DOHH2 (cell line): ENCODE results near the gene GRIA1.

Experiments used
- H3F3A ChIP-seq: fragments of 200-600 bp; sonication (generic), shearing (Covaris generic); 2 replicates; pipeline ENCODE4 v1.6.0; 2016; ENCODE audit warnings: antibody characterized with exemption, mild to moderate bottlenecking; ENCODE audit not compliant: control insufficient read depth, insufficient read depth
- H3K27ac ChIP-seq: fragments of 200-600 bp; sonication (generic); 2 replicates; pipeline ENCODE4 v1.5.1; 2014; ENCODE audit warnings: low read depth, mild to moderate bottlenecking, low read length, moderate library complexity
- H3K27me3 ChIP-seq: fragments of 200-600 bp; sonication (generic); 2 replicates; pipeline ENCODE4 v1.6.1; 2014; ENCODE audit warnings: mild to moderate bottlenecking, low read length, mixed read lengths; ENCODE audit not compliant: control insufficient read depth
- H3K36me3 ChIP-seq: fragments of 200-600 bp; sonication (generic); 2 replicates; pipeline ENCODE4 v1.6.1; 2014; ENCODE audit warnings: mild to moderate bottlenecking, low read length, moderate library complexity, mixed read lengths; ENCODE audit not compliant: control insufficient read depth
- H3K4me1 ChIP-seq: fragments of 200-600 bp; sonication (generic); 2 replicates; pipeline ENCODE4 v1.6.1; 2014; ENCODE audit warnings: mild to moderate bottlenecking, low read length, mixed read lengths; ENCODE audit not compliant: control insufficient read depth
- H3K4me2 ChIP-seq: fragments of 200-600 bp; sonication (generic); 2 replicates; pipeline ENCODE4 v1.6.0; 2014; ENCODE audit warnings: mild to moderate bottlenecking, low read length, moderate library complexity
- H3K4me3 ChIP-seq: fragments of 200-600 bp; sonication (generic); 2 replicates; pipeline ENCODE4 v1.5.1; 2014; ENCODE audit warnings: mild to moderate bottlenecking, low read length, mixed read lengths
- H3K79me2 ChIP-seq: fragments of 200-600 bp; sonication (generic); 2 replicates; pipeline ENCODE4 v1.6.1; 2014; ENCODE audit warnings: mild to moderate bottlenecking, low read length, mixed read lengths; ENCODE audit not compliant: control insufficient read depth
- H3K9me2 ChIP-seq: fragments of 200-600 bp; sonication (generic); replicated peaks from 2 replicates; pipeline ENCODE4 v1.6.1; 2014; ENCODE audit warnings: mild to moderate bottlenecking, low read length, mixed read lengths; ENCODE audit not compliant: control insufficient read depth
- H3K9me3 ChIP-seq: fragments of 200-600 bp; sonication (generic); 2 replicates; pipeline ENCODE4 v1.6.1; 2014; ENCODE audit warnings: antibody characterized with exemption, low read length, mixed read lengths; ENCODE audit not compliant: control insufficient read depth, insufficient read depth
- H4K20me1 ChIP-seq: fragments of 200-600 bp; sonication (generic); 2 replicates; pipeline ENCODE4 v1.6.0; 2014; ENCODE audit warnings: low read depth, mild to moderate bottlenecking, antibody characterized with exemption, low read length, moderate library complexity; ENCODE audit not compliant: control insufficient read depth, insufficient read depth
- EZH2phosphoT487 ChIP-seq: fragments of 200-600 bp; sonication (generic); IDR thresholded peaks from 2 replicates; pipeline ENCODE4 v1.6.1; 2017; ENCODE audit warnings: borderline replicate concordance, mild to moderate bottlenecking, antibody characterized with exemption, low read length, moderate library complexity, mixed read lengths
- TF ChIP-seq, protein P1 (sequence below): fragments of 200-600 bp; sonication (generic); IDR thresholded peaks from one replicate; pipeline ENCODE4 v1.5.1; 2014; ENCODE audit warnings: antibody characterized with exemption, mild to moderate bottlenecking, low read depth, low read length; ENCODE audit not compliant: poor library complexity, severe bottlenecking

GRIA1 gene

DNA sequence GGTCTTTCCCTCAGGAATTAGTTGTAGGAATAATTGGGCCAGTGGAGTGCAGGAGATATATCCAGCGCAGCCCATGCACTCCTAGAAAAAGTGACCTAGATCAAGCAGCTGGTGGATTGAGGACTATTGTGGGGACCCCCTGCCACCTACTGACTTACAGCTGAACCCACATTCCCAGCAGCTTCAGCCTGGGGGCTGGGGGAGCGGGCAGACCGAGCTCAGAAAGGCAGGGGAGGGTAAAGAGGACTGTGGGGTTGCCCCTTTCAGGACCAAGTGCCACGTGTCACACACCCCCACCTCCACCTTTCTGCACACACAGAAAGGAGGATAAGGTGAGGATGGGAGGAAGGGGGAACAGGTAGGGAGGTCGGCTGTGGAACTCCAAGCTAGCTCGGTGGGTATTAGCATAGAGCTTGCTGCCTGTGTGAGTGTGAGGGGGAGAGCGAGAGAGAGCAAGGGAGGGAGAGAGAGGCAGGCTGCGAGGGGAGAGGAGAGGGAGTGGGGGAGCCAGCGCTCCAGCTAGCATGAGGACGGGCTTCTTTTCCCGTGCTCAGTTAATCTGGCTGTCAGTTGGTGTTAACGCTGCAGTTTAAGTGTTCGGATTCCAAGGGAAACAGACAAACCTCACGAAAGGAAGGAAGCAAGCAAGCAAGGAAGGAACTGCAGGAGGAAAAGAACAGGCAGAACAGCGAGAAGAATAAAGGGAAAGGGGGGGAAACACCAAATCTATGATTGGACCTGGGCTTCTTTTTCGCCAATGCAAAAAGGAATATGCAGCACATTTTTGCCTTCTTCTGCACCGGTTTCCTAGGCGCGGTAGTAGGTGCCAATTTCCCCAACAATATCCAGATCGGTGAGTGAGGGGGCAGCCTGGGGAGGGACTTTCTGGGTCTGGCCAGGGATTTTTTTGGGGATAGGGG, at the start of gene GRIA1:
Gene GRIA1 (plus strand): TSS at position 553 of the 920 bp plus-strand sequence.
- Histone ChIP-seq H3K27me3 (peaks cover 11% of the 10 kb centered on the region), H3K79me2 (no peaks in the 10 kb centered on the region), H3K36me3 (no peaks in the 10 kb centered on the region), H4K20me1 (no peaks in the 10 kb centered on the region), H3K9me2 (no peaks in the 10 kb centered on the region), H3K9me3 (no peaks in the 10 kb centered on the region), H3K27ac (no peak within 1 kb of the TSS), H3K4me2 (no peak within 1 kb of the TSS), H3K4me3 (no peak within 1 kb of the TSS), H3K4me1 (no peaks in the 10 kb centered on the region), H3F3A (no peaks in the 10 kb centered on the region)
- TF ChIP-seq EZH2phosphoT487 = no peak
- TF ChIP-seq, protein P1, sequence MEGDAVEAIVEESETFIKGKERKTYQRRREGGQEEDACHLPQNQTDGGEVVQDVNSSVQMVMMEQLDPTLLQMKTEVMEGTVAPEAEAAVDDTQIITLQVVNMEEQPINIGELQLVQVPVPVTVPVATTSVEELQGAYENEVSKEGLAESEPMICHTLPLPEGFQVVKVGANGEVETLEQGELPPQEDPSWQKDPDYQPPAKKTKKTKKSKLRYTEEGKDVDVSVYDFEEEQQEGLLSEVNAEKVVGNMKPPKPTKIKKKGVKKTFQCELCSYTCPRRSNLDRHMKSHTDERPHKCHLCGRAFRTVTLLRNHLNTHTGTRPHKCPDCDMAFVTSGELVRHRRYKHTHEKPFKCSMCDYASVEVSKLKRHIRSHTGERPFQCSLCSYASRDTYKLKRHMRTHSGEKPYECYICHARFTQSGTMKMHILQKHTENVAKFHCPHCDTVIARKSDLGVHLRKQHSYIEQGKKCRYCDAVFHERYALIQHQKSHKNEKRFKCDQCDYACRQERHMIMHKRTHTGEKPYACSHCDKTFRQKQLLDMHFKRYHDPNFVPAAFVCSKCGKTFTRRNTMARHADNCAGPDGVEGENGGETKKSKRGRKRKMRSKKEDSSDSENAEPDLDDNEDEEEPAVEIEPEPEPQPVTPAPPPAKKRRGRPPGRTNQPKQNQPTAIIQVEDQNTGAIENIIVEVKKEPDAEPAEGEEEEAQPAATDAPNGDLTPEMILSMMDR = no peak

DNA sequence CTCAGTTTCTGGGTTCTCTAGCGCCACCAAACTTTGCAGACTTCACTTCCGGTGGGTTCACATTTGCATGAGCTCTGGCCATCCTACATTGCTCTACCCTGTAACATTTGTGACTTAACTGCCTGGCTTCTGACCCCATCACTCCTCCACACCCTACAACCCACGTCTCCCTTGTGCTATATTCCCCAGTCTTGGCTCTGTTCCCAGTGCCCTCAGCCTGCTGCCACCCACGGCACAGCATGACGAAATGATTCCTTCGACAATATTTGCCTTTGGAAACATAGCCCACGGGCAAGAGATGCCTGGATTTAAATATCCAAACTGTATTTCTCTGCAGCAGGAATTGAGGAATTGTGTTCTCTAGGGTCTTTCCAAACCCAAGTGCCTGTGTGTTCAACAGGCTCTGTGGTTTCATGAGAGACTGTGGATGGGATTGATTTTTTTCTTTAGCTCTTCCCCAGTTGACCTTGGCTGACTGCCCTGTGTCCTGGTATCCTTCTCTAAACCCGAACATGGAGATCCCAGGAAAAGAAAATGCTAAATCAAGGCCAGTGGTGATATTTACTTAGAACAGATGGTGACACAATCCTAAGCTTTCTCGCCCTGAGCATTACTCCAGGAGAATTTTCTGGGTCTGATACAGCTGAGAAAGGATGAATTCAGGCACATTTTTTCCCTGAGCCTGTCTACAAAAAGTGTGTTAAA, 44.4 kb upstream of the GRIA1 start:
- Histone ChIP-seq H3K36me3 (no peaks in the 10 kb centered on the region), H3K79me2 (no peaks in the 10 kb centered on the region), H3K9me3 (no peaks in the 10 kb centered on the region), H3F3A (no peaks in the 10 kb centered on the region), H4K20me1 (no peaks in the 10 kb centered on the region), H3K4me3 (no peak overlapping the region), H3K27ac (no peak overlapping the region), H3K4me2 (no peak overlapping the region), H3K4me1 (no peaks in the 10 kb centered on the region), H3K27me3 (no peaks in the 10 kb centered on the region), H3K9me2 (no peaks in the 10 kb centered on the region)
- TF ChIP-seq, protein P1 = no peak
- TF ChIP-seq EZH2phosphoT487 = no peak

DNA sequence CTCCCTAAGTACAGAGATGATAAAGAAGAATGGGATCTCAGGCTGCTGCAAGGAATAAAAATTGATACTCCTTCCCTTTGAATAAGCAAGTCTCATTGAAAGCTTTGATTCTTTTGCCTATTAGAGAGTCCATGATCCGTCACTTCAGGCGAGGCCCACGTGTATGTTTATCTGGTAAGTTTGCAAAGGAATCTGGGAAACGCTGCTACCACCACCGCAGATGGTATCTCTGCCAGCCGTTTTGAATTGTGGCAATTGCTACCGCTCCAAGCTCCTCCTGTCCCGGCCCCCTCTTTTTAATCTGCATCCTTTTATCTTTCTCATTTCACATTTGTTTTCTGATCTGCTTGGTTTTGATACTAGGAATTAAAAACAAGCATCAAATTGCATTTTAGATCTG, 42.9 kb upstream of the GRIA1 start:
- TF ChIP-seq EZH2phosphoT487 = no peak
- TF ChIP-seq, protein P1 = no peak
- no peaks in the 10 kb centered on the region for H3K9me3 ChIP-seq
- no peaks in the 10 kb centered on the region for H3F3A ChIP-seq
- no peak overlapping the region for H3K4me3 ChIP-seq
- H3K79me2 ChIP-seq = no peaks in the 10 kb centered on the region
- H3K4me1 ChIP-seq = no peaks in the 10 kb centered on the region
- no peaks in the 10 kb centered on the region for H3K27me3 ChIP-seq
- no peak overlapping the region for H3K27ac ChIP-seq
- H3K36me3 ChIP-seq = no peaks in the 10 kb centered on the region
- no peaks in the 10 kb centered on the region for H3K9me2 ChIP-seq
- no peak overlapping the region for H3K4me2 ChIP-seq
- H4K20me1 ChIP-seq = no peaks in the 10 kb centered on the region
